Activated naive CD4-positive, alpha-beta T cell treated with anti-CD3 and anti-CD28 coated beads, Interleukin-2, amount 10 ng/mL, durations not matched to agents 7 days and 5 days (primary cell): Measurements from ENCODE around the gene ROBO1.

ENCODE experiments used
- CTCF ChIA-PET: fragments of 350-600 bp; sonication (Branson Sonifier 250); formaldehyde crosslinking; loops from one replicate; lab custom pipeline; 2021; ENCODE audit warnings: antibody characterized with exemption; lab: Charles Lee
- DNase-seq: peaks from one replicate; pipeline ENCODE4 v3.0.0-alpha.2; 2020
- H3K27ac Mint-ChIP-seq: one replicate; pipeline ENCODE4 v1.8.0; 2021; ENCODE audit warnings: mild to moderate bottlenecking, moderate library complexity, mixed read lengths
- H3K27me3 Mint-ChIP-seq: one replicate; pipeline ENCODE4 v1.8.0; 2021; ENCODE audit warnings: mild to moderate bottlenecking, mixed read lengths
- H3K36me3 Mint-ChIP-seq: one replicate; pipeline ENCODE4 v1.8.0; 2021; ENCODE audit warnings: mixed read lengths
- H3K4me1 Mint-ChIP-seq: one replicate; pipeline ENCODE4 v1.8.0; 2021; ENCODE audit warnings: mixed read lengths
- H3K4me3 Mint-ChIP-seq: one replicate; pipeline ENCODE4 v1.8.0; 2021; ENCODE audit warnings: mild to moderate bottlenecking, moderate library complexity, mixed read lengths
- H3K9me3 Mint-ChIP-seq: one replicate; pipeline ENCODE4 v1.8.0; 2021; ENCODE audit warnings: mixed read lengths

ROBO1 gene

GRCh38 chr3:79418855-79419621 lies 348.8 kb downstream of the ROBO1 start:
- Mint-ChIP-seq H3K4me3 (no peak overlapping the region), H3K9me3 (peaks cover 7% of the 10 kb centered on the region), H3K27me3 (no peaks in the 10 kb centered on the region), H3K36me3 (no peaks in the 10 kb centered on the region), H3K4me1 (no peaks in the 10 kb centered on the region), H3K27ac (no peak overlapping the region)
- CTCF ChIA-PET = no interaction called here
- no peak for DNase-seq

DNA sequence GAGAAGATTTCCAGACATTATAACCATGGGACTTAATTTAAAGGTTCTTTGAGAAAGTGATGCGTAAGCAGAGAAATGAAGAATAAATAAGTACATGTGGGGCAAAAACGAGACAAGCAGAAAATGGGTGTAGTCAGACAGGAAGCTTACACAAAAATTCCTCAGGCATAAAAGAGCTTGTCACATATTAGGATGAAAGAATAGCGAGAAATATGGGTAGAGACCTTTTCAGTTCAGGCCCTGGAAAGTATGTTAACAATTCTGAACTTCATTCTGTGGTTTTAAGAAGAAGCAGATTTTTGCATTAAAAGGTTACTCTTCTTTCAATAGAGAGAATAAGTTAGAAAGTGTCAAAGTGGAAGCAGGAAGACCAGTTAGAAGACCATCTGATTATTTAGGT lies 352.4 kb downstream of the ROBO1 start:
- H3K27ac Mint-ChIP-seq = no peak overlapping the region
- H3K9me3 Mint-ChIP-seq = peaks cover 7% of the 10 kb centered on the region
- H3K4me3 Mint-ChIP-seq = no peak overlapping the region
- no peaks in the 10 kb centered on the region for H3K36me3 Mint-ChIP-seq
- H3K4me1 Mint-ChIP-seq = no peaks in the 10 kb centered on the region
- CTCF ChIA-PET = no interaction called here
- DNase-seq = no peak
- no peaks in the 10 kb centered on the region for H3K27me3 Mint-ChIP-seq

DNA sequence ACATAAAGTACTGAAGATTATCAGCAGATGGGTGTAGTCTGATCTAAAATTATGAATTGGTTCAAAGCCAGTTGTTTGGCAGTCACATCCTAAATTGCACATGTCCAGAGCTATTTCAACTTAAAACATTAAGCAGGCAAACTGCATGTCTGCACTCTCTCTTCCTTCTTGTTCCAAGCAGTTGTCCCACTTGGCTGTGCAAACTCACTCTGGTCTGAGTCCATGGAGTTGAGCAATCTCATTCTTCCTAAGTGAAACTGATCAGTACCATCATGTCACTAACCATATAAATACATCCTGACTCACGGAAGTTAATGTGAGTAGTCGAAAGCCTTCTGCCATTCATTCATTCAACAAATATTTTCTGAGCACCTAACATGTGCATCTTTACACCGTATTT lies 353.0 kb downstream of the ROBO1 start:
- no peak overlapping the region for H3K4me3 Mint-ChIP-seq
- CTCF ChIA-PET = no interaction called here
- no peak overlapping the region for H3K27ac Mint-ChIP-seq
- H3K27me3 Mint-ChIP-seq = no peaks in the 10 kb centered on the region
- H3K9me3 Mint-ChIP-seq = peaks cover 7% of the 10 kb centered on the region
- H3K36me3 Mint-ChIP-seq = no peaks in the 10 kb centered on the region
- no peaks in the 10 kb centered on the region for H3K4me1 Mint-ChIP-seq
- DNase-seq = no peak

- Mint-ChIP-seq H3K36me3 (no peaks in the 10 kb centered on the region), H3K4me1 (no peaks in the 10 kb centered on the region), H3K9me3 (peaks cover 7% of the 10 kb centered on the region), H3K4me3 (no peak overlapping the region), H3K27ac (no peak overlapping the region), H3K27me3 (no peaks in the 10 kb centered on the region)
- no peak for DNase-seq
- CTCF ChIA-PET = no interaction called here
Observed at GRCh38 chr3:79414035-79414434, 353.8 kb downstream of the ROBO1 start.

- no peak for DNase-seq
- Mint-ChIP-seq H3K27me3 (no peaks in the 10 kb centered on the region), H3K36me3 (no peaks in the 10 kb centered on the region), H3K9me3 (peaks cover 4% of the 10 kb centered on the region), H3K4me3 (no peak overlapping the region), H3K27ac (no peak overlapping the region), H3K4me1 (no peaks in the 10 kb centered on the region)
- CTCF ChIA-PET = no interaction called here
Observed at GRCh38 chr3:79412537-79412936, 355.3 kb downstream of the ROBO1 start.

- no peak for DNase-seq
- CTCF ChIA-PET = no interaction called here
- H3K27ac Mint-ChIP-seq = no peak overlapping the region
- H3K4me3 Mint-ChIP-seq = no peak overlapping the region
- no peaks in the 10 kb centered on the region for H3K36me3 Mint-ChIP-seq
- H3K9me3 Mint-ChIP-seq = peaks cover 2% of the 10 kb centered on the region
- no peaks in the 10 kb centered on the region for H3K4me1 Mint-ChIP-seq
- H3K27me3 Mint-ChIP-seq = no peaks in the 10 kb centered on the region
Observed at GRCh38 chr3:79410617-79411016, 357.2 kb downstream of the ROBO1 start.

DNA sequence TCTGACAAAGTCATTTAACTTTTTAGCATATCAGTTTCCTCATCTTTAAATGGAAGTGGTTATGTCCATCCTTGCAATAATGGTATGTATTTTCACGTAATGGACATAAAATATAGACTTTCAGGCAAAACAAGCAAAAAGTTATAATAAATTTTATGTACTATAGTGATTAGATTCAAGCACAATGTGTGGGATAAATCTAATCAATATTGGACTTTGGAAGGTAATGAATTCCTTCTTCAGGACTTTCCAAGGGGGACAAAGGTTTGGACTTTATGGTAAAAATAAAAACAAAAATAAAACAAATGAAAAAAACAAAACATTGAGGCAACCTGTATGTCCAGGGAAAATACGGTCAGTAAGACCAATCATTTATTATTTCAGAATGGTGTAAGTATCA lies 357.7 kb downstream of the ROBO1 start:
- no peak overlapping the region for H3K27ac Mint-ChIP-seq
- DNase-seq = no peak
- H3K27me3 Mint-ChIP-seq = no peaks in the 10 kb centered on the region
- H3K36me3 Mint-ChIP-seq = no peaks in the 10 kb centered on the region
- CTCF ChIA-PET = no interaction called here
- no peaks in the 10 kb centered on the region for H3K4me1 Mint-ChIP-seq
- H3K9me3 Mint-ChIP-seq = no peaks in the 10 kb centered on the region
- no peak overlapping the region for H3K4me3 Mint-ChIP-seq

DNA sequence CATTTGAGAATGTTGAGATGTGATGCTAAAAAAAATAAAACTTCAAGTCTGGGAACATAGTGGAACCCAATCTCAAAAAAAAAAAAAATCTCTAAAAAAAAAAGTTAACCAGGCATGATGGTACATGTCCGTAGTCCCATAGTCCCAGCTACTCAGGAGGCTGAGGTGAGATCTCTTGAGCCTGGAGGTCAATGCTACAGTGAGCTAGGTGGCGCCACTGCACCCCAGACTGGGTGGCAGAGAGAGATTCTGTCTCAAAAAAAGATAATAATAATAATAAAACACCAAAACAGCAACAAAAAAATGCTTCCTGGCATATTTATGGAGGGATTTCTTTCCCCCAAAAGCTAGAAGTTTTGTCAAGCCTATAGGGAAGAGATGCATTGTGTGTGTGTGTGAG lies 361.6 kb downstream of the ROBO1 start:
- CTCF ChIA-PET = no interaction called here
- H3K4me3 Mint-ChIP-seq = no peak overlapping the region
- no peak overlapping the region for H3K27ac Mint-ChIP-seq
- H3K4me1 Mint-ChIP-seq = no peaks in the 10 kb centered on the region
- no peak for DNase-seq
- H3K36me3 Mint-ChIP-seq = no peaks in the 10 kb centered on the region
- no peaks in the 10 kb centered on the region for H3K9me3 Mint-ChIP-seq
- no peaks in the 10 kb centered on the region for H3K27me3 Mint-ChIP-seq

GRCh38 chr3:79405183-79405582 lies 362.6 kb downstream of the ROBO1 start:
- no peaks in the 10 kb centered on the region for H3K36me3 Mint-ChIP-seq
- H3K4me3 Mint-ChIP-seq = no peak overlapping the region
- H3K27ac Mint-ChIP-seq = no peak overlapping the region
- H3K27me3 Mint-ChIP-seq = no peaks in the 10 kb centered on the region
- peaks cover 1% of the 10 kb centered on the region for H3K9me3 Mint-ChIP-seq
- no peak for DNase-seq
- no peaks in the 10 kb centered on the region for H3K4me1 Mint-ChIP-seq
- CTCF ChIA-PET = no interaction called here

- Mint-ChIP-seq H3K27ac (no peak overlapping the region), H3K4me1 (no peaks in the 10 kb centered on the region), H3K36me3 (no peaks in the 10 kb centered on the region), H3K9me3 (peaks cover 5% of the 10 kb centered on the region), H3K27me3 (no peaks in the 10 kb centered on the region), H3K4me3 (no peak overlapping the region)
- no peak for DNase-seq
- CTCF ChIA-PET = no interaction called here
Observed at GRCh38 chr3:79396595-79396994, 371.2 kb downstream of the ROBO1 start.

- H3K27me3 Mint-ChIP-seq = no peaks in the 10 kb centered on the region
- H3K4me1 Mint-ChIP-seq = no peaks in the 10 kb centered on the region
- DNase-seq = no peak
- H3K4me3 Mint-ChIP-seq = no peak overlapping the region
- CTCF ChIA-PET = no interaction called here
- H3K36me3 Mint-ChIP-seq = no peaks in the 10 kb centered on the region
- peaks cover 6% of the 10 kb centered on the region for H3K9me3 Mint-ChIP-seq
- H3K27ac Mint-ChIP-seq = no peak overlapping the region
Observed at GRCh38 chr3:79392479-79392878, 375.3 kb downstream of the ROBO1 start.

GRCh38 chr3:79390352-79390751 lies 377.4 kb downstream of the ROBO1 start:
- Mint-ChIP-seq H3K4me1 (no peaks in the 10 kb centered on the region), H3K27ac (no peak overlapping the region), H3K27me3 (no peaks in the 10 kb centered on the region), H3K9me3 (peaks cover 8% of the 10 kb centered on the region), H3K4me3 (no peak overlapping the region), H3K36me3 (no peaks in the 10 kb centered on the region)
- no peak for DNase-seq
- CTCF ChIA-PET = no interaction called here

DNA sequence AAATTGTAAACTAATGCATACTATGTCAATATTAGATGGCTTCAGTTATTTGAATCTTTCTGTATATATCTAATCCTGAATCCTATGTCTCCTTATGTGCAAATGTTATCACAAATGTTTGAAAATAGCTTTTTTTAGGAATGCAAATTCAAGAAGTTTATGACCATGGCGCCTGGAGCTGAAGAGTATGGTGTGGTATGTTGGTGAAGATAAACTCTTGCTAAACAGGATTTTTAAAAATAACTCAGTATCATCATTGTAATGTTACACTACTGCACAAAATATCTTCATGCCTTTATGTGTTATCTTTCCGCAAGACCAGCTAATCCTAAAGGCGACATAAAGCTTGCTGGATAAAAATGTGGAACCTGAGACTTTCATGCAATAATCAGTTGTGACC lies 382.6 kb downstream of the ROBO1 start:
- Mint-ChIP-seq H3K27me3 (no peaks in the 10 kb centered on the region), H3K4me1 (no peaks in the 10 kb centered on the region), H3K4me3 (no peak overlapping the region), H3K27ac (no peak overlapping the region), H3K9me3 (peaks cover 5% of the 10 kb centered on the region), H3K36me3 (no peaks in the 10 kb centered on the region)
- CTCF ChIA-PET = no interaction called here
- DNase-seq = no peak

DNA sequence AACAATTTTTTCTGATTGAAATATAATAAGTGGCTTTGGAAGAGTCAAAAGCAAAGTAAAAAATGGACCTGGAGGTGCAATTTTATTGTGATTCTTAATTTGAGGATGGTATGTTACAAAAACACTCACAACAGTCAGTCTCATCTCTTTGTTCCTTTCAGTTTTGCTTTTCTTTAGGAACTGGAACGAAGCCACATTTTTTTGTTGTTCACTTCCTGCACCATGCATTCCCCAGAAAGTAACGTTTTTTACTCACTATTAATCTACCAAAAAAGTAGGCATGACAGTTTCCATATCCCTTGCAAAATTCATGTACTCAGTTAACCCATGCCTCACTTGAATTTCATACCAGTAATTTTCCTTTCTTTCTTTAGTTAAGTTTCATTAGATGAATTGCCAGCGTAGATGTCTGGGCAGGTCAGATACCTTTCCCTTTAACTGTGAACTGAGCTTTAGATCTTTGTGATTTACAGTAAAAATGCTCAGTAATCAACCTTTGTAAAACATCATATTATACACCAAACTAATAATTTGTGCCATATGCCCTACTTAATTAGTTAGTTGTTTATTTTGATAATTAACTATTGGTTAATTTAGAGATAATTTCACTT lies 384.3 kb downstream of the ROBO1 start:
- H3K4me1 Mint-ChIP-seq = no peaks in the 10 kb centered on the region
- DNase-seq = no peak
- CTCF ChIA-PET = no interaction called here

GRCh38 chr3:79380581-79380980 lies 387.2 kb downstream of the ROBO1 start:
- CTCF ChIA-PET = no interaction called here
- Mint-ChIP-seq H3K4me3 (no peak overlapping the region), H3K4me1 (no peaks in the 10 kb centered on the region), H3K27me3 (no peaks in the 10 kb centered on the region), H3K9me3 (peaks cover 5% of the 10 kb centered on the region), H3K36me3 (no peaks in the 10 kb centered on the region), H3K27ac (no peak overlapping the region)
- no peak for DNase-seq

More for the DNA sequence above, 384.3 kb downstream of the ROBO1 start:
- H3K27me3 Mint-ChIP-seq = no peaks in the 10 kb centered on the region
- no peak overlapping the region for H3K27ac Mint-ChIP-seq
- no peak overlapping the region for H3K4me3 Mint-ChIP-seq
- no peaks in the 10 kb centered on the region for H3K36me3 Mint-ChIP-seq
- peaks cover 4% of the 10 kb centered on the region for H3K9me3 Mint-ChIP-seq
